MM.1S (cell line): ENCODE data around the gene CCR5AS.

ENCODE experiments used
- DNase-seq: peaks from one replicate; pipeline ENCODE4 v3.0.0-alpha.2; 2015
- H2AFZ ChIP-seq: fragments of 300-600 bp; sonication (generic); 2 replicates; pipeline ENCODE4 v1.6.0; 2016; ENCODE audit warnings: antibody characterized with exemption, low read length
- H3F3A ChIP-seq: fragments of 300-600 bp; sonication (generic); 2 replicates; pipeline ENCODE4 v1.6.1; 2016; ENCODE audit warnings: mild to moderate bottlenecking, antibody characterized with exemption, low read length, moderate library complexity, mixed read lengths; ENCODE audit not compliant: insufficient read depth
- H3K27ac ChIP-seq: fragments of 300-600 bp; sonication (generic); 2 replicates; pipeline ENCODE4 v1.5.1; 2016; ENCODE audit warnings: mild to moderate bottlenecking, low read length
- H3K27me3 ChIP-seq: fragments of 300-600 bp; sonication (generic); replicated peaks from 2 replicates; pipeline ENCODE4 v1.6.0; 2016; ENCODE audit warnings: low read length; ENCODE audit not compliant: insufficient read depth
- H3K36me3 ChIP-seq: fragments of 300-600 bp; sonication (generic); replicated peaks from 2 replicates; pipeline ENCODE4 v1.6.1; 2016; ENCODE audit warnings: mild to moderate bottlenecking, low read length, mixed read lengths; ENCODE audit not compliant: insufficient read depth
- H3K4me1 ChIP-seq: fragments of 300-600 bp; sonication (generic); 2 replicates; pipeline ENCODE4 v1.6.1; 2016; ENCODE audit warnings: low read length, mixed read lengths
- H3K4me2 ChIP-seq: fragments of 300-600 bp; sonication (generic); 2 replicates; pipeline ENCODE4 v1.6.0; 2016; ENCODE audit warnings: low read depth, low read length
- H3K4me3 ChIP-seq: fragments of 300-600 bp; sonication (generic); 2 replicates; pipeline ENCODE4 v1.5.1; 2016; ENCODE audit warnings: low read length, mixed read lengths
- H3K79me2 ChIP-seq: fragments of 300-600 bp; sonication (generic); 2 replicates; pipeline ENCODE4 v1.6.1; 2016; ENCODE audit warnings: mixed run types, low read length, mixed read lengths
- H3K9ac ChIP-seq: fragments of 300-600 bp; sonication (generic); 2 replicates; pipeline ENCODE4 v1.6.1; 2016; ENCODE audit warnings: low read length, mixed read lengths
- H3K9me2 ChIP-seq: fragments of 300-600 bp; sonication (generic); replicated peaks from 2 replicates; pipeline ENCODE4 v1.6.1; 2016; ENCODE audit warnings: mild to moderate bottlenecking, low read length, mixed read lengths; ENCODE audit not compliant: insufficient read depth
- H3K9me3 ChIP-seq: fragments of 300-600 bp; sonication (generic); replicated peaks from 2 replicates; pipeline ENCODE4 v1.6.1; 2016; ENCODE audit warnings: mild to moderate bottlenecking, low read length, mixed read lengths; ENCODE audit not compliant: insufficient read depth
- H4K20me1 ChIP-seq: fragments of 300-600 bp; sonication (generic); 2 replicates; pipeline ENCODE4 v1.6.1; 2016; ENCODE audit warnings: mild to moderate bottlenecking, low read length, moderate library complexity, mixed read lengths; ENCODE audit not compliant: insufficient read depth
- CTCF ChIP-seq: fragments of 300-600 bp; sonication (generic); IDR thresholded peaks from 2 replicates; pipeline ENCODE4 v1.5.1; 2016; ENCODE audit warnings: antibody characterized with exemption, low read length, mixed read lengths
- EZH2 ChIP-seq: fragments of 300-600 bp; sonication (generic); optimal IDR thresholded peaks from 2 replicates; pipeline ENCODE3; 2017; ENCODE audit warnings: low read depth, mild to moderate bottlenecking, antibody characterized with exemption, low read length, mixed read lengths
- EZH2phosphoT487 ChIP-seq: fragments of 300-600 bp; sonication (generic); IDR thresholded peaks from 2 replicates; pipeline ENCODE4 v1.6.1; 2018; ENCODE audit warnings: antibody characterized with exemption, low read length

Gene CCR5AS

GRCh38 chr3:46442576-46443530 lies 36.0 kb upstream of the CCR5AS start:
- H3K36me3 ChIP-seq = no peaks in the 10 kb centered on the region
- peaks cover 28% of the 10 kb centered on the region for H3K4me1 ChIP-seq
- H3K79me2 ChIP-seq = no peaks in the 10 kb centered on the region
- H3K27ac ChIP-seq = no peak overlapping the region
- no peak overlapping the region for H3K9ac ChIP-seq
- no peak overlapping the region for H3K4me3 ChIP-seq
- H4K20me1 ChIP-seq = no peaks in the 10 kb centered on the region
- H3K9me3 ChIP-seq = no peaks in the 10 kb centered on the region
- peaks cover 15% of the 10 kb centered on the region for H3F3A ChIP-seq
- TF ChIP-seq CTCF (no peak), EZH2phosphoT487 (no peak), EZH2 (no peak)
- H2AFZ ChIP-seq = no peak overlapping the region
- DNase-seq = no peak
- no peak overlapping the region for H3K4me2 ChIP-seq
- H3K9me2 ChIP-seq = no peaks in the 10 kb centered on the region
- H3K27me3 ChIP-seq = no peaks in the 10 kb centered on the region

GRCh38 chr3:46440531-46441294 lies 33.8 kb upstream of the CCR5AS start:
- Histone ChIP-seq H3F3A (peaks cover 15% of the 10 kb centered on the region), H3K4me1 (peaks cover 28% of the 10 kb centered on the region), H3K79me2 (no peaks in the 10 kb centered on the region), H3K9ac (peak overlapping the region; percentile 9; the same call in 1 of the 2 replicates), H3K4me3 (no peak overlapping the region), H3K27ac (peak overlapping the region; percentile 74), H3K36me3 (no peaks in the 10 kb centered on the region), H4K20me1 (no peaks in the 10 kb centered on the region), H3K4me2 (peak overlapping the region; percentile 43; the same call in 1 of the 2 replicates), H3K9me3 (no peaks in the 10 kb centered on the region), H3K9me2 (no peaks in the 10 kb centered on the region), H3K27me3 (no peaks in the 10 kb centered on the region), H2AFZ (0 out of 2 replicates have a peak overlapping the region, but pooled peaks have one; percentile 14)
- no peak for TF ChIP-seq EZH2phosphoT487
- no peak for TF ChIP-seq CTCF
- no peak for TF ChIP-seq EZH2
- peak; percentile 87 for DNase-seq

GRCh38 chr3:46438831-46439230 lies 32.0 kb upstream of the CCR5AS start:
- no peaks in the 10 kb centered on the region for H3K79me2 ChIP-seq
- H3K36me3 ChIP-seq = no peaks in the 10 kb centered on the region
- no peak overlapping the region for H3K9ac ChIP-seq
- TF ChIP-seq EZH2phosphoT487 (no peak), EZH2 (no peak), CTCF (no peak)
- no peak overlapping the region for H3K4me3 ChIP-seq
- peaks cover 15% of the 10 kb centered on the region for H3F3A ChIP-seq
- H3K27ac ChIP-seq = no peak overlapping the region
- H4K20me1 ChIP-seq = no peaks in the 10 kb centered on the region
- no peak for DNase-seq
- H3K27me3 ChIP-seq = no peaks in the 10 kb centered on the region
- peaks cover 28% of the 10 kb centered on the region for H3K4me1 ChIP-seq
- no peak overlapping the region for H3K4me2 ChIP-seq
- no peaks in the 10 kb centered on the region for H3K9me3 ChIP-seq
- H3K9me2 ChIP-seq = no peaks in the 10 kb centered on the region
- no peak overlapping the region for H2AFZ ChIP-seq
